Osteocyte (in vitro differentiated cells): ENCODE measurements around the gene ABHD4. TPM values are rescaled to one million over a fixed set of nuclear protein-coding genes. Genes with fewer than 3 reads are reported as not detected.
"Not testable (repeated sequence)": the region's sequence is repeated elsewhere in the genome, so short reads cannot be mapped to it uniquely, and the experiment has no call there.

Experiments
- DNase-seq: peaks from one replicate; pipeline ENCODE4 v3.0.0; 2021; ENCODE audit warnings: mixed read lengths; ENCODE audit not compliant: unreplicated experiment; ENCODE audit errors: extremely low spot score
- H3K27ac Mint-ChIP-seq: one replicate; pipeline ENCODE4 v1.8.0; 2021; ENCODE audit warnings: mild to moderate bottlenecking, mixed read lengths; ENCODE audit not compliant: unreplicated experiment
- H3K27me3 Mint-ChIP-seq: one replicate; pipeline ENCODE4 v1.8.0; 2021; ENCODE audit warnings: mixed read lengths; ENCODE audit not compliant: unreplicated experiment
- H3K36me3 Mint-ChIP-seq: one replicate; pipeline ENCODE4 v1.8.0; 2021; ENCODE audit warnings: mixed read lengths; ENCODE audit not compliant: unreplicated experiment
- H3K4me1 Mint-ChIP-seq: one replicate; pipeline ENCODE4 v1.8.0; 2021; ENCODE audit warnings: mixed read lengths; ENCODE audit not compliant: unreplicated experiment
- H3K4me3 Mint-ChIP-seq: one replicate; pipeline ENCODE4 v1.8.0; 2021; ENCODE audit warnings: mild to moderate bottlenecking, moderate library complexity, mixed read lengths; ENCODE audit not compliant: unreplicated experiment
- H3K9me3 Mint-ChIP-seq: one replicate; pipeline ENCODE4 v1.8.0; 2021; ENCODE audit warnings: mixed read lengths; ENCODE audit not compliant: unreplicated experiment
- total RNA-seq: library from RNA; stranded (reverse); gene quantifications from 2 replicates; pipeline ENCODE4 v1.2.1, GENCODE V29; 2021
- TF ChIP-seq, protein P1 (sequence below): fragments of 200-600 bp; sonication (generic); IDR thresholded peaks from 2 replicates; pipeline ENCODE4 v1.5.0; 2021; ENCODE audit warnings: antibody characterized with exemption, mild to moderate bottlenecking, moderate library complexity

The ABHD4 gene
- total RNA-seq, 1 donor from 2014 or later: 74.1 TPM

DNA sequence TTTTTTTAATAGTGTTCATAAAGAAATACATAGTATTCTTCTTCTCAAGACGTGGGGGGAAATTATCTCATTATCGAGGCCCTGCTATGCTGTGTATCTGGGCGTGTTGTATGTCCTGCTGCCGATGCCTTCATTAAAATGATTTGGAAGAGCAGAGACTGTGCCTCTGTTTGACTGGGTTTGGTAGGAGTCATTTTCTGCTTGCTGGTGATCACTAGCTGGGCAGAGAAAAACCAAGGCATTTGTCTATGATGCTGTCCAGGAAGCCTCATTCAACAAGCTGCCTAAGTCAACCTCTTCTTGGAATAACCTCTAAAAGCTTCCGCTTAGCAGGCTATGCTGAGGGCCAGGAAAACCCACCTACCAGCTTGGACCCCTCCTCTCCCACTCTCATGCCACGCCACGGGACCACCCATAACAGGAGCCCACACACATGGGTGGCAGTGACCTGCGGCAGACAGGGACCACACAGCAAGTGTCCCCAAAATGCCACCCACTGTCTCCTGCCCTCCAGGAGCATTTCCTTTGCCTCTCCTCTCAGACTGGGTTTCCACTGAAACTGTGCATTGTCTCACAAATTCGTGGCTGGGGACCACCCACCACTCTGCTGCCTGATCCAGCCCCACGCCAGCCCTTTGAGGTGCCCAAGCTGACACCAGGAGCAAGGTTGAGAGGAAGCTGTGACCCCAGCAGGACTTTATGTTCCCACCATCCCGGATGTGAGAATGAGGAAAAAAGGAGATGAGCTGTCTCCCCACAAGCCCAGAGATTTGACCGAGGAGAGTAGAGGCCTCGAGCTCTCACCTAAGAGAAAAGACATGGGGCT, 45.9 kb upstream of the ABHD4 start:
- no peaks in the 10 kb centered on the region for H3K9me3 Mint-ChIP-seq
- TF ChIP-seq, protein P1, sequence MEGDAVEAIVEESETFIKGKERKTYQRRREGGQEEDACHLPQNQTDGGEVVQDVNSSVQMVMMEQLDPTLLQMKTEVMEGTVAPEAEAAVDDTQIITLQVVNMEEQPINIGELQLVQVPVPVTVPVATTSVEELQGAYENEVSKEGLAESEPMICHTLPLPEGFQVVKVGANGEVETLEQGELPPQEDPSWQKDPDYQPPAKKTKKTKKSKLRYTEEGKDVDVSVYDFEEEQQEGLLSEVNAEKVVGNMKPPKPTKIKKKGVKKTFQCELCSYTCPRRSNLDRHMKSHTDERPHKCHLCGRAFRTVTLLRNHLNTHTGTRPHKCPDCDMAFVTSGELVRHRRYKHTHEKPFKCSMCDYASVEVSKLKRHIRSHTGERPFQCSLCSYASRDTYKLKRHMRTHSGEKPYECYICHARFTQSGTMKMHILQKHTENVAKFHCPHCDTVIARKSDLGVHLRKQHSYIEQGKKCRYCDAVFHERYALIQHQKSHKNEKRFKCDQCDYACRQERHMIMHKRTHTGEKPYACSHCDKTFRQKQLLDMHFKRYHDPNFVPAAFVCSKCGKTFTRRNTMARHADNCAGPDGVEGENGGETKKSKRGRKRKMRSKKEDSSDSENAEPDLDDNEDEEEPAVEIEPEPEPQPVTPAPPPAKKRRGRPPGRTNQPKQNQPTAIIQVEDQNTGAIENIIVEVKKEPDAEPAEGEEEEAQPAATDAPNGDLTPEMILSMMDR: no peak
- no peak overlapping the region for H3K27ac Mint-ChIP-seq
- H3K4me1 Mint-ChIP-seq: peaks cover 60% of the 10 kb centered on the region
- DNase-seq: no peak
- no peaks in the 10 kb centered on the region for H3K27me3 Mint-ChIP-seq
- no peak overlapping the region for H3K4me3 Mint-ChIP-seq
- no peaks in the 10 kb centered on the region for H3K36me3 Mint-ChIP-seq

- H3K27me3 Mint-ChIP-seq: no peaks in the 10 kb centered on the region
Observed at GRCh38 chr14:22552827-22553076, 45.3 kb upstream of the ABHD4 start.

DNA sequence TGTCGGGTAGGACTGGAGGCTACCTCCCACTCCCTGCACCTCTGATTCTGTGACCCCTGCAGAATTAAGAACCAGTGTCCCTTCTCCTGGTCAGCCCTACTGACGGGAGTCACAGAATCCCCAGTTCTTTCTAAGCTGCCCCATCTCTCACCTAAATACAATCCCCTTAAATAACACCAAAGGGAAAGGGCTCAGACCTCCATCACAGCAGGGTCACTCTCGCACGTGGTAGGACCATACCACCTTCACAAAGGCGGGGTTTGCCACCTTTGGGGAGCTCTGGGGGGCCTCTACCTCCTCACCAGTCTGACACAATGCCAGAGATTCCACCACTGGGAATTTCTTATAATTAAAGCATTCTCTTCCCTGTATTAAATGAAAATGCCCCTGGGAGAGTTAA, 44.7 kb upstream of the ABHD4 start:
- DNase-seq: no peak
- H3K4me3 Mint-ChIP-seq: no peak overlapping the region
- H3K36me3 Mint-ChIP-seq: no peaks in the 10 kb centered on the region
- H3K9me3 Mint-ChIP-seq: no peaks in the 10 kb centered on the region
- H3K27ac Mint-ChIP-seq: no peak overlapping the region
- no peaks in the 10 kb centered on the region for H3K27me3 Mint-ChIP-seq
- peaks cover 51% of the 10 kb centered on the region for H3K4me1 Mint-ChIP-seq
- TF ChIP-seq, protein P1: no peak

More at GRCh38 chr14:22552827-22553076, 45.3 kb upstream of the ABHD4 start:
- no peaks in the 10 kb centered on the region for H3K9me3 Mint-ChIP-seq
- H3K36me3 Mint-ChIP-seq: no peaks in the 10 kb centered on the region
- H3K4me3 Mint-ChIP-seq: no peak overlapping the region
- TF ChIP-seq, protein P1: no peak
- no peak overlapping the region for H3K27ac Mint-ChIP-seq
- DNase-seq: no peak
- H3K4me1 Mint-ChIP-seq: peaks cover 57% of the 10 kb centered on the region

GRCh38 chr14:22553861-22554497, 44.1 kb upstream of the ABHD4 start:
- not testable (repeated sequence) for H3K27me3 Mint-ChIP-seq, DNase-seq, H3K27ac Mint-ChIP-seq, H3K36me3 Mint-ChIP-seq, H3K4me3 Mint-ChIP-seq, H3K9me3 Mint-ChIP-seq
- peaks cover 48% of the 10 kb centered on the region for H3K4me1 Mint-ChIP-seq

- Mint-ChIP-seq H3K27me3 (no peaks in the 10 kb centered on the region), H3K27ac (no peak overlapping the region), H3K36me3 (no peaks in the 10 kb centered on the region), H3K4me3 (no peak overlapping the region), H3K9me3 (no peaks in the 10 kb centered on the region), H3K4me1 (peaks cover 43% of the 10 kb centered on the region)
- TF ChIP-seq, protein P1: no peak
- no peak for DNase-seq
Observed at GRCh38 chr14:22554498-22555383, 43.4 kb upstream of the ABHD4 start.
